Endothelial cell of umbilical vein (primary cell): ENCODE measurements around the gene FAM53A. TPM values are rescaled to one million over a fixed set of nuclear protein-coding genes. Genes with fewer than 3 reads are reported as not detected.

Experiments
- BruUV-seq: library from RNA; stranded (reverse); fragments of 400-500 nt; replicated peaks from 2 replicates; lab custom pipeline; 2021; lab: Mats Ljungman, UMichigan
- CTCF ChIA-PET: fragments of 300-600, 350-600 bp; sonication (Branson Sonifier 250); formaldehyde crosslinking; loops from one replicate; lab custom pipeline; 2021; ENCODE audit warnings: antibody characterized with exemption, inconsistent platforms; lab: Charles Lee
- POLR2A ChIA-PET: fragments of 300-600, 350-600 bp; sonication (Branson Sonifier 250); formaldehyde crosslinking; loops from one replicate; lab custom pipeline; 2021; ENCODE audit warnings: antibody characterized with exemption, inconsistent platforms; lab: Charles Lee
- DNase-seq: peaks from one replicate; pipeline ENCODE4 v3.0.0-alpha.2; 2011; ENCODE audit warnings: low read depth, low spot score
- FAIRE-seq: peaks from 2 replicates; lab custom pipeline; 2011; peaks lifted over from hg19 to GRCh38; lab: Jason Lieb, UNC
- H2AFZ ChIP-seq: 2 replicates; pipeline ENCODE4 v1.6.0; 2012; ENCODE audit warnings: low read depth, low read length, control low read depth, inconsistent platforms
- H3K27ac ChIP-seq: 2 replicates; pipeline ENCODE4 v1.5.1; 2011; ENCODE audit warnings: low read depth, mild to moderate bottlenecking, control low read depth, low read length, moderate library complexity; ENCODE audit not compliant: insufficient read depth
- H3K27me3 ChIP-seq, 2 experiments: 2 replicates each; pipeline versions ENCODE4 v1.6.0 to v1.6.1; 2011; ENCODE audit warnings: low read length in 2 of 2, mixed read lengths in 1 of 2; ENCODE audit not compliant: control insufficient read depth in 2 of 2, insufficient read depth in 2 of 2
- H3K36me3 ChIP-seq, 2 experiments: 2 replicates in 1 of 2; 3 replicates in 1 of 2; pipeline ENCODE4 v1.5.1; 2011; ENCODE audit warnings: low read length in 2 of 2, mild to moderate bottlenecking in 1 of 2, moderate library complexity in 1 of 2; ENCODE audit not compliant: control insufficient read depth in 2 of 2, insufficient read depth in 2 of 2; ENCODE audit errors: extremely low read depth in 1 of 2
- H3K4me1 ChIP-seq: 3 replicates; pipeline ENCODE4 v1.5.1; 2011; ENCODE audit warnings: mild to moderate bottlenecking, low read length; ENCODE audit not compliant: control insufficient read depth, insufficient read depth; ENCODE audit errors: extremely low read depth
- H3K4me2 ChIP-seq: 2 replicates; pipeline ENCODE4 v1.6.1; 2011; ENCODE audit warnings: low read length, control low read depth, mixed read lengths; ENCODE audit not compliant: insufficient read depth
- H3K4me3 ChIP-seq, 3 experiments: fragments of 200-600 bp in 1 of 3; sonication (generic), shearing (Covaris generic) in 1 of 3; replicated peaks in 1 of 3; 2 replicates each; pipeline ENCODE4 v1.5.1; 2011 to 2016; ENCODE audit warnings: control low read depth in 3 of 3, low read length in 3 of 3, mild to moderate bottlenecking in 2 of 3, inconsistent platforms in 1 of 3, low read depth in 1 of 3, moderate library complexity in 1 of 3; ENCODE audit not compliant: insufficient read depth in 1 of 3
- H3K79me2 ChIP-seq: 2 replicates; pipeline ENCODE4 v1.6.0; 2012; ENCODE audit warnings: low read length, inconsistent platforms; ENCODE audit not compliant: control insufficient read depth, insufficient read depth
- H3K9ac ChIP-seq: replicated peaks from 2 replicates; pipeline ENCODE3; 2011; ENCODE audit warnings: low read length, control low read depth; ENCODE audit not compliant: insufficient read depth; ENCODE audit errors: extremely low read depth
- H3K9me1 ChIP-seq: replicated peaks from 3 replicates; pipeline ENCODE4 v1.6.0; 2011; ENCODE audit warnings: mild to moderate bottlenecking, low read length; ENCODE audit not compliant: control insufficient read depth, insufficient read depth; ENCODE audit errors: extremely low read depth
- H3K9me3 ChIP-seq: replicated peaks from 2 replicates; pipeline ENCODE4 v1.5.1; 2012; ENCODE audit warnings: low read length, inconsistent platforms; ENCODE audit not compliant: control insufficient read depth, insufficient read depth
- H4K20me1 ChIP-seq: replicated peaks from 2 replicates; pipeline ENCODE3; 2011; ENCODE audit warnings: mild to moderate bottlenecking, low read length; ENCODE audit not compliant: control insufficient read depth, insufficient read depth; ENCODE audit errors: extremely low read depth
- CTCF ChIP-seq, 2 donors: IDR thresholded peaks; 1 replicate in 1 of 2; 2 replicates in 1 of 2; pipeline ENCODE4 v1.5.1; 2011; ENCODE audit warnings: low read length in 2 of 2, mild to moderate bottlenecking in 2 of 2, moderate library complexity in 2 of 2, control low read depth in 1 of 2, inconsistent platforms in 1 of 2, low read depth in 1 of 2; ENCODE audit not compliant: insufficient read depth in 1 of 2; ENCODE audit errors: extremely low read depth in 1 of 2
- EZH2 ChIP-seq: IDR thresholded peaks from 2 replicates; pipeline ENCODE4 v1.6.1; 2012; ENCODE audit warnings: borderline replicate concordance, low read depth, mild to moderate bottlenecking, moderate library complexity, low read length, inconsistent platforms; ENCODE audit not compliant: severe bottlenecking
- FOS ChIP-seq: IDR thresholded peaks from 2 replicates; pipeline ENCODE4 v1.6.1; 2011; ENCODE audit warnings: mild to moderate bottlenecking, low read length, moderate library complexity, borderline replicate concordance; ENCODE audit not compliant: insufficient read depth
- GATA2 ChIP-seq: IDR thresholded peaks from 2 replicates; pipeline ENCODE4 v1.7.0; 2011; ENCODE audit warnings: low read depth, mild to moderate bottlenecking, moderate library complexity, mixed read lengths, low read length; ENCODE audit not compliant: insufficient read length, insufficient read depth
- JUN ChIP-seq: IDR thresholded peaks from 2 replicates; pipeline ENCODE4 v1.6.1; 2011; ENCODE audit warnings: borderline replicate concordance, low read depth; ENCODE audit not compliant: insufficient read length, insufficient read depth
- MAX ChIP-seq: IDR thresholded peaks from 2 replicates; pipeline ENCODE4 v1.6.1; 2011; ENCODE audit not compliant: insufficient read depth, insufficient read length
- MYC ChIP-seq: IDR thresholded peaks from one replicate; pipeline ENCODE4 v1.6.1; 2011; ENCODE audit warnings: mild to moderate bottlenecking, low read depth, low read length
- POLR2A ChIP-seq: IDR thresholded peaks from 2 replicates; pipeline ENCODE4 v1.6.1; 2012; ENCODE audit warnings: low read depth, mild to moderate bottlenecking, control low read depth, low read length
- POLR2AphosphoS5 ChIP-seq: IDR thresholded peaks from 2 replicates; pipeline ENCODE4 v1.6.1; 2012; ENCODE audit warnings: low read depth, mild to moderate bottlenecking, control low read depth, low read length, moderate library complexity; ENCODE audit not compliant: insufficient read depth
- dilution Hi-C: fragments of 300-500 bp; cut with MboI; formaldehyde crosslinking; loops from one replicate; pipeline ENCODE4 v1.15.0; 2019; ENCODE audit warnings: low sequenced_read_pairs; ENCODE audit not compliant: extremely low pct_ligation_motif_present
- intact Hi-C: fragments of 100-400 bp; cut with micrococcal nuclease; formaldehyde crosslinking; loops from one replicate; pipeline ENCODE4 v1.10.0; 2022
- polyA plus RNA-seq, 4 experiments: library from polyadenylated mRNA; depleted of rRNA in 3 of 4; stranded (reverse) in 3 of 4; unstranded in 1 of 4; fragments of >200 nt; gene quantifications; 2 replicates each; pipeline versions ENCODE4 v1.2.1 to v1.2.3, GENCODE V29; 2011 to 2012; ENCODE audit warnings: missing spikeins in 1 of 4
- total RNA-seq: library from RNA; stranded (reverse); gene quantifications from 2 replicates; pipeline ENCODE4 v1.2.3, GENCODE V29; 2021

Gene FAM53A
- total and polyA plus RNA-seq, 2 donors (not counting 3 experiments of a cell fraction or from before 2014, with no cell fraction given), result 1.3 to 1.7 TPM

GRCh38 chr4:1640190-1640589 is 43.9 kb downstream of the FAM53A start:
- no peak overlapping the region for H3K9ac ChIP-seq

More at GRCh38 chr4:1640190-1640589, 43.9 kb downstream of the FAM53A start:
- Histone ChIP-seq H2AFZ (no peak overlapping the region), H3K9me3 (no peaks in the 10 kb centered on the region), H3K4me1 (no peaks in the 10 kb centered on the region), H3K4me3 (no peak overlapping the region), H3K27ac (no peak overlapping the region), H3K9me1 (no peaks in the 10 kb centered on the region), H4K20me1 (no peaks in the 10 kb centered on the region), H3K27me3 (no peaks in the 10 kb centered on the region), H3K4me2 (no peak overlapping the region), H3K79me2 (no peaks in the 10 kb centered on the region), H3K36me3 (no peaks in the 10 kb centered on the region)
- no peak for FAIRE-seq
- DNase-seq, result no peak
- intact Hi-C loops, result no loop called here
- BruUV-seq, result no TSS peak
- dilution Hi-C loops, result no loop called here
- ChIA-PET POLR2A (no interaction called here), CTCF (interaction anchor here (0.9 kb wide), 1 partner anchor 11 kb away, joined by 3 read pairs; no protein-coding TSS in a partner anchor)
- TF ChIP-seq MAX (no peak), CTCF (IDR thresholded peaks at IDR 0.05; ENCODE audit: extremely low read depth in 1 of 2, insufficient read depth in 1 of 2, low read depth in 1 of 2, low read length in 2 of 2) (no peak), MYC (no peak), POLR2A (no peak), POLR2AphosphoS5 (no peak), FOS (no peak), EZH2 (no peak), JUN (no peak), GATA2 (no peak)
